ENCODE results near the gene NDUFA7. TPM values are rescaled to one million over a fixed set of nuclear protein-coding genes. Genes with fewer than 3 reads are reported as not detected.

NDUFA7 gene
- total RNA-seq, 4 donors from 2014 or later: 6.9 to 25.9 (median 8.8) TPM; not detected in 1

GRCh38 chr19:8338835-8339234 is 17.7 kb upstream of the NDUFA7 start:
- TF ChIP-seq CTCF (IDR thresholded peaks at IDR 0.05): no peak
- no peak for TF ChIP-seq POLR2A (IDR thresholded peaks at IDR 0.05)
- no peaks in the 10 kb centered on the region for H3K9me3 ChIP-seq
- H3K4me1 ChIP-seq: peaks cover 0 to 13% of the 10 kb centered on the region in 2 donors
- no peak overlapping the region for H3K27ac ChIP-seq
- intact Hi-C loops (cut with DNase I; ENCODE audit: low total_unique reads): no loop called here
- no peak overlapping the region for H3K4me3 ChIP-seq
- DNase-seq: no peak
- peaks cover 0 to 14% of the 10 kb centered on the region in 2 donors for H3K27me3 ChIP-seq
- H3K36me3 ChIP-seq: no peaks in the 10 kb centered on the region

- Histone ChIP-seq H3K36me3 (no peaks in the 10 kb centered on the region), H3K27me3 (peaks cover 0 to 15% of the 10 kb centered on the region in 2 donors), H3K4me1 (peaks cover 0 to 16% of the 10 kb centered on the region in 2 donors), H3K27ac (no peak overlapping the region), H3K4me3 (no peak overlapping the region), H3K9me3 (no peaks in the 10 kb centered on the region)
- intact Hi-C loops (cut with DNase I; ENCODE audit: low total_unique reads): no loop called here
- no peak for TF ChIP-seq POLR2A (IDR thresholded peaks at IDR 0.05)
- TF ChIP-seq CTCF (IDR thresholded peaks at IDR 0.05): no peak
- no peak for DNase-seq
These were observed 16.6 kb upstream of the NDUFA7 start for GRCh38 chr19:8337728-8338127.

- Histone ChIP-seq H3K27ac (no peak overlapping the region), H3K4me3 (no peak overlapping the region), H3K4me1 (peaks cover 0 to 16% of the 10 kb centered on the region in 2 donors), H3K36me3 (no peaks in the 10 kb centered on the region), H3K27me3 (peaks cover 0 to 14% of the 10 kb centered on the region in 2 donors), H3K9me3 (no peaks in the 10 kb centered on the region)
- intact Hi-C loops (cut with DNase I; ENCODE audit: low total_unique reads): no loop called here
- TF ChIP-seq POLR2A (IDR thresholded peaks at IDR 0.05) (no peak), CTCF (IDR thresholded peaks at IDR 0.05) (no peak)
- no peak for DNase-seq
These were observed 15.5 kb upstream of the NDUFA7 start for GRCh38 chr19:8336660-8337059.

- Histone ChIP-seq H3K4me3 (no peak overlapping the region), H3K27me3 (peaks cover 0 to 14% of the 10 kb centered on the region in 2 donors), H3K27ac (no peak overlapping the region), H3K9me3 (no peaks in the 10 kb centered on the region), H3K36me3 (no peaks in the 10 kb centered on the region), H3K4me1 (peaks cover 0 to 16% of the 10 kb centered on the region in 2 donors)
- no peak for DNase-seq
- intact Hi-C loops (cut with DNase I; ENCODE audit: low total_unique reads): no loop called here
- TF ChIP-seq POLR2A (IDR thresholded peaks at IDR 0.05) (no peak), CTCF (IDR thresholded peaks at IDR 0.05) (no peak)
These were observed 14.9 kb upstream of the NDUFA7 start for GRCh38 chr19:8336072-8336569.

- Histone ChIP-seq H3K4me3 (no peak overlapping the region), H3K9me3 (no peaks in the 10 kb centered on the region), H3K36me3 (no peaks in the 10 kb centered on the region), H3K4me1 (peaks cover 0 to 16% of the 10 kb centered on the region in 2 donors), H3K27me3 (peaks cover 0 to 14% of the 10 kb centered on the region in 2 donors), H3K27ac (no peak overlapping the region)
- TF ChIP-seq POLR2A (IDR thresholded peaks at IDR 0.05) (no peak), CTCF (IDR thresholded peaks at IDR 0.05) (no peak)
- intact Hi-C loops (cut with DNase I; ENCODE audit: low total_unique reads): no loop called here
- no peak for DNase-seq
These were observed 14.3 kb upstream of the NDUFA7 start for GRCh38 chr19:8335343-8336071.
